ENCODE measurements around the gene FOXA2. TPM values are rescaled to one million over a fixed set of nuclear protein-coding genes. Genes with fewer than 3 reads are reported as not detected.

The FOXA2 gene
- total RNA-seq (2013), result not detected
- polyA plus RNA-seq (not detected), polyA minus RNA-seq (not detected in 2 replicates), total RNA-seq (0 to 3.8 (median 0.08) reads per million in 11 experiments)

GRCh38 chr20:22584522-22584921 lies at the start of gene FOXA2:
TSS of gene FOXA2 (minus strand) at chr20:22584572. CDS start at chr20:22584278, 294 bp downstream.
- Histone ChIP-seq H3K27ac (ENCODE audit: low read depth in 1 of 2, low read length in 2 of 2) (no peak within 1 kb of the TSS), H4K20me1 (ENCODE audit: insufficient read depth, low read length) (no peaks in the 10 kb centered on the region), H2AFZ (ENCODE audit: insufficient read depth, low read depth, low read length, poor library complexity, severe bottlenecking) (no peak within 1 kb of the TSS), H3K9ac (ENCODE audit: insufficient read depth, low read length, poor library complexity, severe bottlenecking) (no peak within 1 kb of the TSS), H3K4me3 (replicated peaks in 1 of 3; ENCODE audit: low read depth in 2 of 3, low read length in 3 of 3) (no peak within 1 kb of the TSS), H3K4me2 (replicated peaks; ENCODE audit: extremely low read depth, low read length, poor library complexity, severe bottlenecking) (no peak within 1 kb of the TSS), H3K9me3 (replicated peaks in 1 of 2; ENCODE audit: control insufficient read depth in 1 of 2, insufficient read depth in 1 of 2, low read length in 2 of 2) (peaks cover 5 to 35% of the 10 kb centered on the region in 2 donors), H3K4me1 (ENCODE audit: control insufficient read depth in 1 of 2, insufficient read depth in 2 of 2, low read length in 2 of 2) (no peaks in the 10 kb centered on the region), H3K27me3 (ENCODE audit: control insufficient read depth in 2 of 2, insufficient read depth in 2 of 2, low read length in 2 of 2) (peaks cover 73 to 94% of the 10 kb centered on the region in 2 donors), H3K79me2 (ENCODE audit: insufficient read depth, low read length) (no peaks in the 10 kb centered on the region), H3K36me3 (replicated peaks in 1 of 2; ENCODE audit: control insufficient read depth in 1 of 2, insufficient read depth in 2 of 2, low read length in 2 of 2) (no peaks in the 10 kb centered on the region)
- WGBS (ENCODE audit: insufficient coverage), result 5% methylated on average over 23 of the region's 42 CpGs
- no peak for DNase-seq
- peaks cover 0 to 19% (median 5%) of the 10 kb centered on the region in 7 donors for H3K9me3 Mint-ChIP-seq
- H3K27me3 Mint-ChIP-seq (ENCODE audit: low read depth in 3 of 3), result peaks cover 84 to 91% (median 88%) of the 10 kb centered on the region in 3 donors
- H3K36me3 Mint-ChIP-seq, result peaks cover 0 to 5% of the 10 kb centered on the region in 2 donors
- intact Hi-C loops (cut with micrococcal nuclease), result no loop called here
- peak within 1 kb of the TSS in 1 of 2 donors; percentile 85 for H3K4me3 Mint-ChIP-seq
- H3K4me1 Mint-ChIP-seq, result peaks cover 4% of the 10 kb centered on the region
- H3K27ac Mint-ChIP-seq, result no peak within 1 kb of the TSS
- TF ChIP-seq CTCF (IDR thresholded peaks at IDR 0.05), result no peak

GRCh38 chr20:22630701-22631100 lies 46.3 kb upstream of the FOXA2 start:
- H3K36me3 ChIP-seq (replicated peaks in 1 of 2; ENCODE audit: control insufficient read depth in 1 of 2, insufficient read depth in 2 of 2, low read length in 2 of 2), result no peaks in the 10 kb centered on the region
- H3K36me3 Mint-ChIP-seq, result no peaks in the 10 kb centered on the region
- H3K4me1 ChIP-seq (ENCODE audit: control insufficient read depth in 1 of 2, insufficient read depth in 2 of 2, low read length in 2 of 2), result no peaks in the 10 kb centered on the region
- no peak overlapping the region for H3K27ac Mint-ChIP-seq
- 94% methylated on average over 3 of the region's 6 CpGs for WGBS (ENCODE audit: insufficient coverage)
- intact Hi-C loops (cut with micrococcal nuclease), result no loop called here
- H3K9ac ChIP-seq (ENCODE audit: insufficient read depth, low read length, poor library complexity, severe bottlenecking), result no peak overlapping the region
- no peak overlapping the region for H3K4me3 ChIP-seq (replicated peaks in 1 of 3; ENCODE audit: low read depth in 2 of 3, low read length in 3 of 3)
- no peaks in the 10 kb centered on the region for H3K9me3 ChIP-seq (replicated peaks in 1 of 2; ENCODE audit: control insufficient read depth in 1 of 2, insufficient read depth in 1 of 2, low read length in 2 of 2)
- no peak overlapping the region for H2AFZ ChIP-seq (ENCODE audit: insufficient read depth, low read depth, low read length, poor library complexity, severe bottlenecking)
- H3K9me3 Mint-ChIP-seq, result no peaks in the 10 kb centered on the region
- no peaks in the 10 kb centered on the region for H4K20me1 ChIP-seq (ENCODE audit: insufficient read depth, low read length)
- H3K4me1 Mint-ChIP-seq, result no peaks in the 10 kb centered on the region
- no peak overlapping the region for H3K4me2 ChIP-seq (replicated peaks; ENCODE audit: extremely low read depth, low read length, poor library complexity, severe bottlenecking)
- H3K27ac ChIP-seq (ENCODE audit: low read depth in 1 of 2, low read length in 2 of 2), result no peak overlapping the region
- H3K27me3 ChIP-seq (ENCODE audit: control insufficient read depth in 2 of 2, insufficient read depth in 2 of 2, low read length in 2 of 2), result no peaks in the 10 kb centered on the region
- H3K4me3 Mint-ChIP-seq, result no peak overlapping the region
- H3K27me3 Mint-ChIP-seq (ENCODE audit: low read depth in 3 of 3), result peaks cover 7 to 9% (median 7%) of the 10 kb centered on the region in 3 donors
- no peak for TF ChIP-seq CTCF (IDR thresholded peaks at IDR 0.05)
- no peaks in the 10 kb centered on the region for H3K79me2 ChIP-seq (ENCODE audit: insufficient read depth, low read length)
- no peak for DNase-seq

Data from CD14-positive monocyte (primary cell).